ENCODE data around the gene SRC. TPM values are rescaled to one million over a fixed set of nuclear protein-coding genes. Genes with fewer than 3 reads are reported as not detected.

SRC gene
- total and polyA plus RNA-seq, 2 experiments from 2014 or later = 8.0 to 25.9 TPM

GRCh38 chr20:37349517-37350491 is 3.9 kb downstream of the SRC start:
- no peak overlapping the region for H3K4me2 ChIP-seq
- H3K36me3 ChIP-seq (ENCODE audit: insufficient read depth) = no peaks in the 10 kb centered on the region
- H3K27ac ChIP-seq (ENCODE audit: low read depth) = peak overlapping the region; percentile 74; the same call in 1 of the 2 replicates
- no peak overlapping the region for H2AFZ ChIP-seq
- no peaks in the 10 kb centered on the region for H3K9me2 ChIP-seq (ENCODE audit: insufficient read depth)
- H3K4me3 Mint-ChIP-seq = no peak overlapping the region
- ATAC-seq (no peak), DNase-seq (ENCODE audit: low spot score) (no peak)
- H3K4me1 Mint-ChIP-seq = peaks cover 18% of the 10 kb centered on the region
- H3F3A ChIP-seq (replicated peaks; ENCODE audit: low read depth) = no peaks in the 10 kb centered on the region
- H4K20me1 ChIP-seq (replicated peaks; ENCODE audit: insufficient read depth) = peaks cover 18% of the 10 kb centered on the region
- H3K4me3 ChIP-seq = no peak overlapping the region
- H3K36me3 Mint-ChIP-seq (ENCODE audit: low read depth) = peaks cover 16% of the 10 kb centered on the region; the same call in 2 of the 3 replicates
- peaks cover 12% of the 10 kb centered on the region for H3K27me3 Mint-ChIP-seq (ENCODE audit: insufficient read depth, low read depth, poor library complexity)
- no peaks in the 10 kb centered on the region for H3K9me3 Mint-ChIP-seq
- H3K79me2 ChIP-seq (replicated peaks; ENCODE audit: insufficient read depth) = peaks cover 74% of the 10 kb centered on the region
- H3K4me1 ChIP-seq (ENCODE audit: insufficient read depth) = peaks cover 5% of the 10 kb centered on the region; the same call in 1 of the 2 replicates
- TF ChIP-seq POLR2AphosphoS5 (IDR thresholded peaks at IDR 0.05; ENCODE audit: low read depth) = no peak
- TF ChIP-seq REST (IDR thresholded peaks at IDR 0.05; ENCODE audit: unreplicated experiment) = no peak
- TF ChIP-seq ZNF114 (CRISPR knock-in tag; IDR thresholded peaks at IDR 0.05) = no peak
- H3K27ac Mint-ChIP-seq = 0 out of 2 replicates have a peak overlapping the region, but pooled peaks have one; percentile 82
- no peaks in the 10 kb centered on the region for H3K27me3 ChIP-seq (ENCODE audit: insufficient read depth)

GRCh38 chr20:37350649-37351574 is 5.0 kb downstream of the SRC start:
- DNase-seq (ENCODE audit: low spot score) (no peak), ATAC-seq (no peak)
- Histone ChIP-seq H3F3A (replicated peaks; ENCODE audit: low read depth) (no peaks in the 10 kb centered on the region), H3K27me3 (ENCODE audit: insufficient read depth) (no peaks in the 10 kb centered on the region), H3K36me3 (ENCODE audit: insufficient read depth) (no peaks in the 10 kb centered on the region), H4K20me1 (replicated peaks; ENCODE audit: insufficient read depth) (peaks cover 18% of the 10 kb centered on the region), H3K4me3 (no peak overlapping the region), H3K4me1 (ENCODE audit: insufficient read depth) (peaks cover 5% of the 10 kb centered on the region; the same call in 1 of the 2 replicates), H3K27ac (ENCODE audit: low read depth) (no peak overlapping the region), H3K9me2 (ENCODE audit: insufficient read depth) (no peaks in the 10 kb centered on the region), H3K4me2 (no peak overlapping the region), H3K79me2 (replicated peaks; ENCODE audit: insufficient read depth) (peaks cover 82% of the 10 kb centered on the region), H2AFZ (no peak overlapping the region)
- H3K27me3 Mint-ChIP-seq (ENCODE audit: insufficient read depth, low read depth, poor library complexity) = peaks cover 6% of the 10 kb centered on the region
- no peaks in the 10 kb centered on the region for H3K9me3 Mint-ChIP-seq
- H3K4me3 Mint-ChIP-seq = no peak overlapping the region
- peaks cover 16% of the 10 kb centered on the region; the same call in 2 of the 3 replicates for H3K36me3 Mint-ChIP-seq (ENCODE audit: low read depth)
- H3K4me1 Mint-ChIP-seq = peaks cover 16% of the 10 kb centered on the region
- no peak overlapping the region for H3K27ac Mint-ChIP-seq
- no peak for TF ChIP-seq CREB1 (CRISPR knock-in tag; IDR thresholded peaks at IDR 0.05; ENCODE audit: low read depth)
- TF ChIP-seq EZH2 (IDR thresholded peaks at IDR 0.05; ENCODE audit: low read depth, unreplicated experiment) = no peak
- no peak for TF ChIP-seq ZNF114 (CRISPR knock-in tag; IDR thresholded peaks at IDR 0.05)
- TF ChIP-seq ETS1 (IDR thresholded peaks at IDR 0.05) = no peak
- TF ChIP-seq STAT1 (IDR thresholded peaks at IDR 0.05; ENCODE audit: unreplicated experiment) = no peak
